Measurements from ENCODE around the gene C1QTNF1. TPM values are rescaled to one million over a fixed set of nuclear protein-coding genes. Genes with fewer than 3 reads are reported as not detected.
A peak's percentile ranks its signal among the peaks of the same experiment; 100 is the strongest.

C1QTNF1 gene
- polyA plus RNA-seq, 1 of the 3 experiments (the other 2 are of a cell fraction): 14.3 TPM

DNA sequence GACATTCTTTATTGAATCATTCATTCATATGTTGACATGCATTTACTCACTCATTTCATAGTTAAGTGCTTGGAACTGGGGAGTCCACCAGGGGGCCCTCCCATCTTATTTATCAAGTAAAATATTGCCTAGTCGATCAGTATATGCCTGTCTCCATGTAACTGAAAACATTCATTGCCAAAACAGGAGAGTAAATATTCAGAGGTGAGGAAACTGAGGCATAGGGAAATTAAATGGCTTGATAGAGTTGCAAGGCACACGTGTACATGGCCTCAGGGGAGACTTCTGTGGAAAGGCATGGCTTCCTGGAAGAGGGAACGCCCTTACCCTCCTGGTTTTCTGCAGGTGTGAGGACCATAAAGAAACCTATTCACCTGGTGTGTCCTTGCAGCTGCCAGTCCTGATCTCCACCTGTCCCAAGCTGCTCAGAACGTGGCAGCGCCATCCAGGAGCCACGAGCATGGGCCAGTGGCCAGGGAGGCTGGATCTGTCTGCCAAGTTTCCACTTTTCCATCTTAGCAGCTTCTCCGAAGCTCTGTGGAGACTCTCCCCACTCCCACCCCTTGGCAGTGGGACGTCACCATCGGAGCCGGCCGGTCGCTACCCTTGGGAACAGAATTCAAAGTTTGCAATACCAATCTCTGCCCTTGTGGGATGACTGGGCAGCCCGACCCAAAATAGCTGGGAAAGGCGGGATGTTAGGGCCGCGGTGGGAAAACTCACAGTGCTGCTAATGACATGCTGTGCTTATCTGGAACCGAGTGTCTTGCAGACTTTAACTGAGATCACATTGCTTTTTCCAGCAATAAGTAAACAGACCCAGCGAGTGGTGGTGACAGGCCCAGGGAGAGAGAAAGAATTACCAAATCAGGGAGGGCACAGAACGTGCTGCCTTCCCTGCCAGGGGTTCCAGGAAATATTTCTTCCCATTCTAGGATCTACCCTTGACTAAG lies 4.1 kb upstream of the C1QTNF1 start:
- no peak overlapping the region for H2AFZ ChIP-seq (ENCODE audit: low read depth)
- no peaks in the 10 kb centered on the region for H3F3A ChIP-seq (replicated peaks; ENCODE audit: insufficient read depth)
- peaks cover 0 to 5% of the 10 kb centered on the region in 2 experiments for H3K36me3 ChIP-seq (replicated peaks in 1 of 2; ENCODE audit: control insufficient read depth in 1 of 2, insufficient read depth in 2 of 2, low read length in 1 of 2)
- H3K27ac ChIP-seq (ENCODE audit: low read depth in 2 of 2, low read length in 1 of 2): no peak overlapping the region
- H4K20me1 ChIP-seq (ENCODE audit: insufficient read depth): no peaks in the 10 kb centered on the region
- CTCF ChIA-PET: interaction anchor here (0.7 to 22.0 kb wide), 25 partner anchors 9 to 676 kb away, joined by 3 to 405 read pairs (median 4); partner anchors contain the start of genes CANT1 and LGALS3BP
- H3K4me1 ChIP-seq (ENCODE audit: control insufficient read depth in 1 of 2, insufficient read depth in 2 of 2, low read depth in 1 of 2, low read length in 1 of 2): peaks cover 3 to 12% of the 10 kb centered on the region in 2 experiments; a peak in 3 of 4 replicates
- peak; percentile 84 for TF ChIP-seq SMC3 (IDR thresholded peaks at IDR 0.05; ENCODE audit: low read depth, low read length)
- no peak for TF ChIP-seq GABPA (IDR thresholded peaks at IDR 0.05; ENCODE audit: low read depth)
- TF ChIP-seq ELF1 (IDR thresholded peaks at IDR 0.05): no peak
- TF ChIP-seq RCOR1 (IDR thresholded peaks at IDR 0.05; ENCODE audit: low read length): peak; percentile 29; the same call in 1 of the 2 replicates
- no peak for TF ChIP-seq EP300 (IDR thresholded peaks at IDR 0.05; ENCODE audit: borderline replicate concordance in 1 of 2, low read depth in 1 of 2, low read length in 1 of 2)
- TF ChIP-seq, protein P1, sequence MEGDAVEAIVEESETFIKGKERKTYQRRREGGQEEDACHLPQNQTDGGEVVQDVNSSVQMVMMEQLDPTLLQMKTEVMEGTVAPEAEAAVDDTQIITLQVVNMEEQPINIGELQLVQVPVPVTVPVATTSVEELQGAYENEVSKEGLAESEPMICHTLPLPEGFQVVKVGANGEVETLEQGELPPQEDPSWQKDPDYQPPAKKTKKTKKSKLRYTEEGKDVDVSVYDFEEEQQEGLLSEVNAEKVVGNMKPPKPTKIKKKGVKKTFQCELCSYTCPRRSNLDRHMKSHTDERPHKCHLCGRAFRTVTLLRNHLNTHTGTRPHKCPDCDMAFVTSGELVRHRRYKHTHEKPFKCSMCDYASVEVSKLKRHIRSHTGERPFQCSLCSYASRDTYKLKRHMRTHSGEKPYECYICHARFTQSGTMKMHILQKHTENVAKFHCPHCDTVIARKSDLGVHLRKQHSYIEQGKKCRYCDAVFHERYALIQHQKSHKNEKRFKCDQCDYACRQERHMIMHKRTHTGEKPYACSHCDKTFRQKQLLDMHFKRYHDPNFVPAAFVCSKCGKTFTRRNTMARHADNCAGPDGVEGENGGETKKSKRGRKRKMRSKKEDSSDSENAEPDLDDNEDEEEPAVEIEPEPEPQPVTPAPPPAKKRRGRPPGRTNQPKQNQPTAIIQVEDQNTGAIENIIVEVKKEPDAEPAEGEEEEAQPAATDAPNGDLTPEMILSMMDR (IDR thresholded peaks at IDR 0.05): peak; percentile 99
- TF ChIP-seq RAD21 (IDR thresholded peaks at IDR 0.05; ENCODE audit: low read length): peak; percentile 98
- TF ChIP-seq FOXJ3 (CRISPR knock-in tag; IDR thresholded peaks at IDR 0.05): no peak
- TF ChIP-seq, protein P2, sequence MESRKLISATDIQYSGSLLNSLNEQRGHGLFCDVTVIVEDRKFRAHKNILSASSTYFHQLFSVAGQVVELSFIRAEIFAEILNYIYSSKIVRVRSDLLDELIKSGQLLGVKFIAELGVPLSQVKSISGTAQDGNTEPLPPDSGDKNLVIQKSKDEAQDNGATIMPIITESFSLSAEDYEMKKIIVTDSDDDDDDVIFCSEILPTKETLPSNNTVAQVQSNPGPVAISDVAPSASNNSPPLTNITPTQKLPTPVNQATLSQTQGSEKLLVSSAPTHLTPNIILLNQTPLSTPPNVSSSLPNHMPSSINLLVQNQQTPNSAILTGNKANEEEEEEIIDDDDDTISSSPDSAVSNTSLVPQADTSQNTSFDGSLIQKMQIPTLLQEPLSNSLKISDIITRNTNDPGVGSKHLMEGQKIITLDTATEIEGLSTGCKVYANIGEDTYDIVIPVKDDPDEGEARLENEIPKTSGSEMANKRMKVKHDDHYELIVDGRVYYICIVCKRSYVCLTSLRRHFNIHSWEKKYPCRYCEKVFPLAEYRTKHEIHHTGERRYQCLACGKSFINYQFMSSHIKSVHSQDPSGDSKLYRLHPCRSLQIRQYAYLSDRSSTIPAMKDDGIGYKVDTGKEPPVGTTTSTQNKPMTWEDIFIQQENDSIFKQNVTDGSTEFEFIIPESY (IDR thresholded peaks at IDR 0.05; ENCODE audit: borderline replicate concordance, low read depth): no peak
- no peak for TF ChIP-seq TCF12 (IDR thresholded peaks at IDR 0.05)
- no peak for TF ChIP-seq RFX5 (IDR thresholded peaks at IDR 0.05; ENCODE audit: low read length)
- TF ChIP-seq RXRA (IDR thresholded peaks at IDR 0.05; ENCODE audit: borderline replicate concordance, low read depth): no peak
- peaks cover 12% of the 10 kb centered on the region for H3K9me3 ChIP-seq
- H3K4me3 ChIP-seq (ENCODE audit: low read depth in 2 of 2, low read length in 1 of 2): no peak overlapping the region; a peak in 1 of 4 replicates
- H3K27me3 ChIP-seq (ENCODE audit: insufficient read depth): no peaks in the 10 kb centered on the region
- H3K9ac ChIP-seq: no peak overlapping the region
- H3K79me2 ChIP-seq (ENCODE audit: insufficient read depth): no peaks in the 10 kb centered on the region
- H3K4me2 ChIP-seq: no peak overlapping the region
- 59% methylated on average over 19 of the region's 19 CpGs for WGBS (ENCODE audit: low lambda C conversion rate)
- DNase-seq: peak; percentile 81
- POLR2A ChIA-PET: no interaction called here
- no peaks in the 10 kb centered on the region for H3K9me2 ChIP-seq

Measured in SK-N-SH (cell line).